Type B pancreatic cell (in vitro differentiated cells): ENCODE measurements around the gene PPP1R12C. TPM values are rescaled to one million over a fixed set of nuclear protein-coding genes. Genes with fewer than 3 reads are reported as not detected.
"Not testable (repeated sequence)": the region's sequence is repeated elsewhere in the genome, so short reads cannot be mapped to it uniquely, and the experiment has no call there.

Experiments used
- DNase-seq: peaks from one replicate; pipeline ENCODE4 v3.0.0; 2021; ENCODE audit warnings: mixed read lengths; ENCODE audit not compliant: unreplicated experiment; ENCODE audit errors: extremely low spot score
- H3K27ac Mint-ChIP-seq: 2 replicates; pipeline ENCODE4 v1.8.0; 2021; ENCODE audit warnings: mild to moderate bottlenecking, mixed read lengths
- H3K27me3 Mint-ChIP-seq: 2 replicates; pipeline ENCODE4 v1.8.0; 2021; ENCODE audit warnings: mixed read lengths
- H3K36me3 Mint-ChIP-seq: 2 replicates; pipeline ENCODE4 v1.8.0; 2021; ENCODE audit warnings: mixed read lengths
- H3K4me1 Mint-ChIP-seq: one replicate; pipeline ENCODE4 v1.8.0; 2021; ENCODE audit warnings: mixed read lengths; ENCODE audit not compliant: unreplicated experiment
- H3K4me3 Mint-ChIP-seq: 2 replicates; pipeline ENCODE4 v1.8.0; 2021; ENCODE audit warnings: mild to moderate bottlenecking, mixed read lengths
- H3K9me3 Mint-ChIP-seq: 2 replicates; pipeline ENCODE4 v1.8.0; 2021; ENCODE audit warnings: mixed read lengths
- CTCF ChIP-seq: fragments of 200-600 bp; sonication (generic); conservative IDR thresholded peaks from 2 replicates; pipeline ENCODE4 v1.5.0; 2021; ENCODE audit warnings: antibody characterized with exemption, mild to moderate bottlenecking
- total RNA-seq: library from RNA; stranded (reverse); gene quantifications from 2 replicates; pipeline ENCODE4 v1.2.1, GENCODE V29; 2021; ENCODE audit warnings: low replicate concordance

PPP1R12C gene
- total RNA-seq, 1 donor from 2014 or later = 102 TPM

DNA sequence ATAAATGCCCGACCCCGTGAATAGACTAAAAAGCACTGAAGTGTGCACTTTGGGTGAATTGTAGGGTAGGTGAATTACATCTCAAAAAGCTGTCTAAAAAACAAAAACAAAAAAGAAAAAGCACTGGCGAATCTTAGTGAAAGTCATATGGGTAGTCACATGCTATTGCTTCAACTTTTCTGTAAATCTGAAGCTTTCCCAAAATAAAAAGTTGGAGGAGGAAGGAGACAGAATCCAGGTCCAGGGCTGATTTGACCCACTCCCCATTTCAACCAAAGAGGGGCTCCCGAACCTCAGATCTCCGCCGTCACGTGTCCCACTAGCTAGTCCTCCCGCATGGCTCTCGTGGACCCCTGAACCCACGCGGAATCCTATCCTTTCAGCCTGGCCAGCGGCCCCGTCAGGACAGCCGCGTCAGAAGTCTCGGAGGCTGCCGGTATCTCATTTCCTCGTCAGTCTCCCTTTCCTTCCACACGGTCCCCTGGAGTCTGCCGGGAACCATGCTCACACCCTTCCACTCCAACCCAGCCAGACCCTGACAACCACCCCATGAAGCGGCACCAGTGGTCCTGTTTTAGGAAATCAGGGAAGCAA, 6.1 kb downstream of the PPP1R12C start:
- Mint-ChIP-seq H3K4me3 (no peak overlapping the region), H3K27me3 (no peaks in the 10 kb centered on the region), H3K27ac (peak overlapping the region; percentile 39), H3K9me3 (no peaks in the 10 kb centered on the region), H3K4me1 (peaks cover 20% of the 10 kb centered on the region), H3K36me3 (peaks cover 11% of the 10 kb centered on the region)
- no peak for DNase-seq
- TF ChIP-seq CTCF = no peak

DNA sequence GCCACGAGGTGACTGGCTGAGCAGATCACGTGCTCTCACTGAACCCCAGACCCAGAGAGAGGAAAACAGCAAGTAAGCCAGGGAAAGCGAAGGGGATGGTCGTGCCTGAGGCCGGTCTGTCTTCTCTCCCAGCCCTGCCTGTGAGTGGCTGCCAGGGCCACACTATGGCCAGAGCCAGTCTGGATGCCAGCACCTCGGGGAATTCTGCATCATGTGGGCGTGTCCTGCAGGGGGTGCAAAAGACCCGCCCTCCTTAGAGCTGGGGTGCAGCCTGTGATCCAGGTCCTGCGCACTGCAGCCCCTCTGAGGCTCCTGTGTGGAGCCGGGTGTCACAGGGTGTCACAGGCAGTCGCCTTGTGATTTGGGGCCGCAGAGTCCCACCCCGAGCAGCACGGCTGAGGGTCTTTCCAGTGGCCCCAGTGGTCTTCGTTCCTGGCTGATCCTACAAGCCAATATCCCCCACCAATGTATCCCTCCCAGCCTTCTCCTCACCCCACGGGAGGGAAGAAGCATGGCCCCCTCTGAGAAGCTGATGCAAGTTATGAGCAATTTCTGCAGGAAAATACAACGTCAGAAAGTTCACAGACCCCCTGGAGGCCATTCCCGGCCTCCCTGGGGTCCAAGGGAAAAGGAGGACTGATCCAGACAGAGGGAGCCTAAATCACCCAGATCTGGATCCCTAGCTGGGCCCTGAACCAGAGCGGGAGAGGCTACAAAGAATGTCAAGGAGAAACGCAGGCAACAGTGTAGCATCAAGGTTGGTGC, 7.7 kb downstream of the PPP1R12C start:
- Mint-ChIP-seq H3K4me3 (no peak overlapping the region), H3K27ac (no peak overlapping the region), H3K4me1 (peaks cover 6% of the 10 kb centered on the region), H3K27me3 (no peaks in the 10 kb centered on the region), H3K9me3 (no peaks in the 10 kb centered on the region), H3K36me3 (peaks cover 17% of the 10 kb centered on the region)
- DNase-seq = no peak
- TF ChIP-seq CTCF = no peak

GRCh38 chr19:55107252-55107651, 10.2 kb downstream of the PPP1R12C start:
- not testable (repeated sequence) for H3K4me3 Mint-ChIP-seq, H3K27ac Mint-ChIP-seq, H3K9me3 Mint-ChIP-seq, H3K4me1 Mint-ChIP-seq, DNase-seq, H3K27me3 Mint-ChIP-seq
- H3K36me3 Mint-ChIP-seq = peaks cover 26% of the 10 kb centered on the region

GRCh38 chr19:55106591-55106990, 10.8 kb downstream of the PPP1R12C start:
- Mint-ChIP-seq H3K4me3 (no peak overlapping the region), H3K27me3 (no peaks in the 10 kb centered on the region), H3K36me3 (peaks cover 31% of the 10 kb centered on the region), H3K9me3 (no peaks in the 10 kb centered on the region), H3K27ac (no peak overlapping the region), H3K4me1 (no peaks in the 10 kb centered on the region)
- DNase-seq = no peak
- TF ChIP-seq CTCF = no peak

GRCh38 chr19:55105237-55105636, 12.2 kb downstream of the PPP1R12C start:
- Mint-ChIP-seq H3K9me3 (no peaks in the 10 kb centered on the region), H3K4me3 (no peak overlapping the region), H3K27me3 (no peaks in the 10 kb centered on the region), H3K4me1 (peaks cover 1% of the 10 kb centered on the region), H3K27ac (no peak overlapping the region), H3K36me3 (peaks cover 32% of the 10 kb centered on the region)
- no peak for DNase-seq
- no peak for TF ChIP-seq CTCF

- H3K27ac Mint-ChIP-seq = no peak overlapping the region
- no peaks in the 10 kb centered on the region for H3K27me3 Mint-ChIP-seq
- H3K9me3 Mint-ChIP-seq = no peaks in the 10 kb centered on the region
These were observed 14.2 kb downstream of the PPP1R12C start for GRCh38 chr19:55103190-55103589.

More at GRCh38 chr19:55103190-55103589, 14.2 kb downstream of the PPP1R12C start:
- DNase-seq = no peak
- Mint-ChIP-seq H3K36me3 (peaks cover 30% of the 10 kb centered on the region), H3K4me3 (no peak overlapping the region), H3K4me1 (peaks cover 8% of the 10 kb centered on the region)
- no peak for TF ChIP-seq CTCF
